ENCODE measurements around the gene TMEM82.

Gene TMEM82

DNA sequence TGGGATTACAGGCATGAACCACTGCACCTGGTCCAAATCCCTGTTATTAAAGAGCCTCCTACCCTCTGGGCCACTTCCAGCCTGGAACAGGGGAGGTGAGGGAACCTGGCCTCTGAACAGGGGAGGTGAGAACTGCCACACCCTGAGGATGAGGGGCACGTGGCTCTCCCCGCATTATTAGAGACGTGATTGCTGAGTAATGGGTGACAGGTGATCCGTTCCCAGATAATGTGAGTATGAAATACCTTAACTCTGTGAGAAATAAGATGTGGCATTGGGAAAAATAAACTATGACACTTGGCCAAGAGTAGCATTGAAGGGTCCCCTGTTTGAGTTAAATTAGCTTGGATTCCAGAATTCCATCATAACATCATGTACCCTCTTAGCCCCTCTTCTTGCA lies 19.9 kb upstream of the TMEM82 start:
- FAIRE-seq, result no peak

DNA sequence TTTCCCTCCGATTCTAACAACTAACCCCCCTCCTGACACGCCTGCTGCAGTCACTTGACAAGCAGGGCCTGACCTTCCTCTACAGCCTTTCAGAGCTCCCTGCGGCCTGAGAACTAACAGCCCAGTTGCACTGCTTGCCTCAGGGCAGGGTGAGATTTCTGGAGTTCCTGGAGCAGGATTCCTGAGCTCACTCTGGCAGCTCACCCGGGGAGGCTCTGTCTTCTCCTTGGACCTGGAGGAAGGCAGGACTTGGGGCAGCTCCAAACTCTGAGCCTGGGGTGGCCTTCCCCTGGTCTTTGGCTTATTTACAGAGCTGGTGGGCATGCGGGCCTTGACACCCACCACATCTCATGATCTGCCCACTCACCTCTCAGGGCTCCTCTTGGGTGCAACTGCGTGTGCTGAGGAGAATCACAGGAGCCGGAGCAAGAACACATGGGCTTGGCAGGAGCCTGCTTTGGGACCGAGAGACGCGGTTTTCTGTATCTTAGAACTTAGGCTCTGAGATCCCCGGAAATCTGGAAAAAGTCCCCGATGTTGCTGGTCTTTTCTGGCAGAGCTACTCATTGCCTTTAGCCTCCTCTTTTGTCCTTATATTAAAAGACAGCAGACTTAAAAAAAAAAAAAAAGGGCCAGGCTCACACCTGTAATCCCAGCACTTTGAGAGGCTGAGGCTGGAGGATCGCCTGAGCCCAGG lies 19.3 kb upstream of the TMEM82 start:
- no peak for FAIRE-seq

DNA sequence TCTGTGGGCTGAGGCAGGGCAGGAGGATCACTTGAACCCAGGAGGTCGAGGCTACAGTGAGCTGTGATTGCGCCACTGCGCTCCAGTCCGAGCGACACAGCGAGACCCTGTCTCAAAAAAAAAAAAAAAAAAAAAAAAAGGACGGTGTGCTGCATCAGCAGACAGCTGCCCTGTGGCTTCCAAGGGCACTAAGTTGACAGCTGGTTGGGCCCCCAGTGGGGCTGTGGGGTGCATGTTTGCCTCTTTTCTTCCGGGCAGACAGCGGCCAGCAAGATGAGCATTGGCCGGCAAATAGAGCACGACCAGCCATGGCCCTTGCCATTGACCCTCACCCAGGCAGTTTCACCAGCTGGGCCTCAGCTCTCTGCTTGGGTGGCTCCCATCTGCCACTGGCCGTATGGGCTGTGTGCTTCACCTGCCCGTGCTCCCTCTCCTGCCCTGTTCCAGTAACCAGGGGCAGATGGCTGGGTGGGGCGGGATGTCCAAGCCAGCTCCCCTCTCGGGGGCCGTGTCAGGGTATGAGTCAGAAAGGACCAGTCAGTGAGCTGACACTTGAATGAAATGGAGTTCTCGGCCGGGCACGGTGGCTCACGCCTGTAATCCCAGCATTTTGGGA lies 18.6 kb upstream of the TMEM82 start:
- FAIRE-seq, result peak; percentile 43

DNA sequence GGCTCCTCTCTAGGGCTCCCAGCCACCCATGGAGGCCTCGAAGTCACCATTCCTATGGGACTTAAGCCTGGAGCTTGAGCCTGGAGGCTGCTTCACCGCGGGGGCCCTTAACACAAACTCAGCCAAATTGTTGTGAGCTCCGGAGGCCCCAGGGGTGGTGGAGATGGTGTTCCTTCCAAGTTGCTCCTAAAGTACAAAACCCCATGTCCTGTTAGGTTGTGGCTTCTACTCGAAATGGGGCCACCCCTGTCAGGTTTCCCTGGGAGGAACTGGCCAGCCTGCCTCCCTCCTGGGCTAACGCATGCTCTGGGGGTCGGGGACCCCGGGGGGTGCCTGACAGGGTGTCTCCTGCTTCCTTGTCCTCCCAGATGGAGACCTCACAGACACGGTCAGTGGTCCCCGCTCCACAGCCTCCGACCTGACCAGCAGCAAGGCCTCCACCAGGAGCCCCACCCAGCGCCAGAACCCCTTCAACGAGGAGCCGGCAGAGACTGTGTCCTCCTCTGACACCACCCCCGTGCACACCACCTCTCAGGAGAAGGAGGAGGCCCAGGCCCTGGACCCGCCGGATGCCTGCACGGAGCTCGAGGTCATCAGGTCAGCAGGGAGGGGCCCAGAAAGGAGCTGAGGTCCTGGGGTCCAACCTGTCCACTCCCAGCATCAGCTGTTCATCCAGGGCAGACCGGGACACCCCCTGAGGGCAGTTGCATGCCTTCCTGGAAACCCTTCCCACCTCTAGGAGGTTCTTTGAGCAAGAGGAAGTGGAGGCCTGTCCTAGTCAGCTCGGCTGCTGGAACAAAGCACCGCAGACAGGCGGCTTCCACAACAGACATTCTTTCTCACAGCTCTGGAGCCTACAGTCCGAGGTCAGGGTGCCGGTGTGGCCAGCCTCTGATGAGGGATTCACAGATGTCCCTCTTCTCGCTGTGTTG lies 17.1 kb upstream of the TMEM82 start:
- no peak for FAIRE-seq

DNA sequence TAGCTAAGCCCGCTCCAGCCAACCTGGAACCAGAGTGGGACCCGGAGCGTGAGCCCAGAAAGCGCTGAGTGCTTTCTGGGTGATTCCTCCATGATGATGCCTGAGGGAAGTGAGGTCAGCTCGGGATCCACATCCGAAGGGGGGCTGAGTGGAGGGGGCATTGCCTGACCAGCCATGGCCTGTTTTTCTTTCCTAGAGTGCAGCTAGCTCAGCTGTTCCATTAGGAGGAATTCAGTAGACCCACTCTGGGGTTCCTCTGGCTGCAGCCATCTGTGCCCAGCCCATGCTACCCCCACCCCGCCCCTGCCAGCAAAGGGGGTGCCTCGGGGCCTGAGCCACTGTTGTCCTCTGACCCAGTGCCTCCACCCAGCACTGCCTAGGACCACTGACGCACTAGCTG lies 15.8 kb upstream of the TMEM82 start:
- no peak for FAIRE-seq

DNA sequence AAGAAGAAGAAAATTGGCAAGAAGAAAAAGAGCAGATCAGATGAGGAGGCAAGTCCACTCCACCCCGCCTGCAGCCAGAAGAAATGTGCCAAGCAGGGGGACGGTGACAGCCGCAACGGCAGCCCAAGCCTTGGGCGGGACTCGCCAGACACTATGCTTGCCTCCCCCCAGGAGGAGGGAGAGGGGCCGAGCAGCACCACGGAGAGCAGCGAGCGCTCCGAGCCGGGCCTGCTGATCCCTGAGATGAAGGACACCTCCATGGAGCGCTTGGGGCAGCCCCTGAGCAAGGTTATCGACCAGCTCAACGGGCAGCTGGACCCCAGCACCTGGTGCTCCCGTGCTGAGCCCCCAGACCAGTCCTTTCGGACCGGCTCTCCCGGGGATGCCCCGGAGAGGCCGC lies 15.3 kb upstream of the TMEM82 start:
- no peak for FAIRE-seq

DNA sequence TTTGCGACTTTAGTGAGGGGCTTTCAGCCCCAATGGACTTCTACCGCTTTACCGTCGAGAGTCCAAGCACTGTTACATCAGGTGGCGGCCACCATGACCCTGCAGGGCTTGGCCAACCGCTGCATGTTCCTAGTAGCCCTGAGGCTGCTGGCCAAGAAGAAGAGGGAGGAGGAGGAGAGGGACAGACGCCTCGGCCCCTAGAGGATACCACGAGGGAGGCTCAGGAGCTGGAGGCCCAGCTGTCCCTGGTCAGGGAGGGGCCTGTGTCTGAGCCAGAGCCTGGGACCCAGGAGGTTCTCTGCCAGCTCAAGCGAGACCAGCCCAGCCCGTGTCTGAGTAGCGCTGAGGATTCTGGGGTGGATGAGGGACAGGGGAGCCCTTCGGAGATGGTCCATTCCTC lies 14.9 kb upstream of the TMEM82 start:
- no peak for FAIRE-seq

DNA sequence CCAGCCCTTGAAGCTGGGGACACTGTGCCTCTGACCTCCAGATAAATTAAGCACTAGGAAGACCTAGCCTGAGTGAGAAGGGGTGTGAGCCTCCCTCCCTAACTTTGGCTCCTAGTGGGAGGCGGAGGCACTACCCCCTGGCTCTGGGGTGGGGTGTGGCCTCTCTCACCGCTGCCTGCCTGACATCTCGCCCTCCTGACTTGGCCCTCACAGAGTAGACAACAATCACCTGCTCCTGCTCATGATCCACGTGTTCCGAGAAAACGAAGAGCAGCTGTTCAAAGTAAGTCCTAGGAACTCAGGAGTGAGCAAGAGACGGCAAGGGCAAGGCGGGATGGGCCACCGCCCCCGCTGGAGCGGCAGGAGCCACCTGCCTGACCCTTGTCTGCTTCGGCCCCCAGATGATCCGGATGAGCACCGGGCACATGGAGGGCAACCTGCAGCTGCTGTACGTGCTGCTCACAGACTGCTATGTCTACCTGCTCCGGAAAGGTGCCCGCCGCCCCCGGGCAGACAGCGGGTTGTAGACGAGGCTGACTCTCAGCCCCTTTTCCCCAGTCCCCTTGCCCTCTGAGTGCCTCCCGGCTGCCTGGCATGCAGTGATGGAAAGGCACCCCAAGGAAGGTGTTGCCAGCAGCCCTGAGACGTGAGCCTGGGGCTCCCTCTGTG lies 14.3 kb upstream of the TMEM82 start:
- no peak for FAIRE-seq

DNA sequence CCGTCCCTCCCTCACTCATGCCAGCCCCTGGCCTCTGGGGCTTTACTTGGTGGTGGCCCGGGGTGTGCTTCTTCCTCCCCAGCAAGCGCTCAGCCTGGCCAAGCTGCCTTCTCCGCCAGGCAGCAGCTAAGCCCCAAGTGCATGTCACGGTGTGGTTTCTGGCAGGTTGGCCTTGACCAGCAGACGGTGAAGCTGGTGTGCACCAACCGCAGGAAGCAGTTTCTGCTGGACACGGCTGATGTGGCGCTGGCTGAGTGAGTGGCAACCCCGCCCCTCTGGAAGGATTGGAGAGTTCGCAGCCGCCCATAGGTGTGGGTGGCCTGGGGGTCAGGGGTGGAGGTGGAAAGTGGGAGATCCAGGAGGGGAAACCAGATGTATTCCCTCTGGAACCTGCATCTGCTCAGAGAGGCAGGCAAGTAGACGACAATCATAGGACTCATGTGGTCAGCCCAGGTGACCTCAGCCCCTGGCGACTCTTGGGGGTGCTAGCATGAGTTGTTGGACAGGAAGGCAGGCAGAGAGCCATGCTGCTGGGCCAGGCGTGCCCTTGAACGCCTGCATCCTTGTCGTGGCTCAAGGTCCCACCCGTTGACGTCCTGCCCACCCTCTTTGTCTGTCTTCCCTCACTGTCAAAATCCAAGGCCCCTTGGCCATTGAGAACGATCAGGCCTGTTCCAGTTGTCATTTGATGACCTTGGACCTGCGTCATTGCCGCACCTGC lies 13.2 kb upstream of the TMEM82 start:
- FAIRE-seq, result no peak

DNA sequence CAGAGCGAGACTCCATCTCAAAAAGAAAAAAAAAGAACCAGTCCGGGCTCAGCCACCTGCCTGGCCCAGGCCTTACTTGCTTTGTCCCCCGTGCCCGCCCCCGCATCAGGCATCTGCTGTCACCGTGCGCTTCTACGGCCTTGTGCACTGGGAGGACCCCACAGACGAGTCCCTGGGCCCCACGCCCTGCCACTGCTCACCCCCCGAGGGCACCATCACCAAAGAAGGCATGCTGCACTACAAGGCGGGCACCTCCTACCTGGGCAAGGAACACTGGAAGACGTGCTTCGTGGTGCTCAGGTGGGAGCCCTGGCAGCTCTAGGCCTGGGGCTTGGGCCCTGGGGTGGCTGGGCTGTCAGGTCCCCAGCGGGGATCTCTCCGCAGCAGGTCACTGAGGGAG lies 11.9 kb upstream of the TMEM82 start:
- no peak for FAIRE-seq

DNA sequence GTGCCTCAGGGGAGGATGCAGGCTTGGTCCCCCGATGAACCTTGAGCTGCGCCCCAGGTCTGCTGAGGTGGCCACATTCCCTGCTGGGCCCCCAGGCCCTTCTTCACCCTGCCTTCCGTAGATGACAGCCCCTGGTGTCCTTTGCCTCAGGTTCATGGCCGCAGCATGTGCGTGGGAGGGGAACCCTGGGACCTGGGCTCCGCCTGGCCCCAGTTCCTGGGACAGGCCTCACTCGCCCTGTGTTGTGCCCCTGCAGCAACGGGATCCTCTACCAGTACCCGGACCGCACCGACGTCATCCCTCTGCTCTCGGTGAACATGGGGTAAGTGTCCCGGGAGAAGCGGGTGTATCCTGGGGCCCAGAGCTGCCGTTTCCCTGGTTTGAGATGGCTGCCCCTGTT lies 11.4 kb upstream of the TMEM82 start:
- FAIRE-seq, result no peak

DNA sequence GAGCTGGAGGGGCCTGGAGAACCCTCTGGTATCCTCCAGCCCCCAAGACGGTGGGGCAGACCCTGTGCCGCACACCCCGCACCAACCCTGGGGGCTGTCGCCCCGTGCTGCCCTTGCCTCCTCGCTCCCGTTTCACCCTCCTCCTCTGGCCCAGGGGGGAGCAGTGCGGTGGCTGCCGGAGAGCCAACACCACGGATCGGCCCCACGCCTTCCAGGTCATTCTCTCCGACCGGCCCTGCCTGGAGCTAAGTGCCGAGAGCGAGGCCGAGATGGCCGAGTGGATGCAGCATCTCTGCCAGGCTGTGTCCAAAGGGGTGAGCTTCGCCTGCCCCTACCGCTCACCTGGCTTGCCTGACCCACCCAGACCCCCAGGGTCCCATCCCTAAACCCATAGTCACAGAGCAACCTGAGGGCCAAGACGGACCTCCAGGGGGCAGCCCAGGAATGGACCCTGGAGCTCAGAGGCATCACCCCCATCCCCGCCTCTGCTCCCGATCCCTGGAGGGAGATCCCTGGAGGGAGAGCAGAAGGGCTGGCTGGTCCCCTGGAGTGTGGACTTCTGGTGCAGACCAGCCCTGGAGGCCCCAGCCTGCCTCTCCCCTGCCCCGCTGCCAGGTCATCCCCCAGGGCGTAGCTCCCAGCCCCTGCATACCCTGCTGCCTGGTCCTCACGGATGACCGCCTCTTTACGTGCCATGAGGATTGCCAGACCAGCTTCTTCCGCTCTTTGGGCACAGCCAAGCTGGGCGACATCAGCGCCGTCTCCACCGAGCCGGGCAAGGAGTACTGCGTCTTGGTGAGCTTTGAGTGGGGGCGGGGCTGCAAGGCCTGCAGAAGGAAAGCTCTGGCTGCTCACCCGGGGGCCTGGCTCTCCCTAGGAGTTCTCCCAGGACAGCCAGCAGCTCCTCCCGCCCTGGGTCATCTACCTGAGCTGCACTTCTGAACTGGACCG lies 10.3 kb upstream of the TMEM82 start:
- no peak for FAIRE-seq

DNA sequence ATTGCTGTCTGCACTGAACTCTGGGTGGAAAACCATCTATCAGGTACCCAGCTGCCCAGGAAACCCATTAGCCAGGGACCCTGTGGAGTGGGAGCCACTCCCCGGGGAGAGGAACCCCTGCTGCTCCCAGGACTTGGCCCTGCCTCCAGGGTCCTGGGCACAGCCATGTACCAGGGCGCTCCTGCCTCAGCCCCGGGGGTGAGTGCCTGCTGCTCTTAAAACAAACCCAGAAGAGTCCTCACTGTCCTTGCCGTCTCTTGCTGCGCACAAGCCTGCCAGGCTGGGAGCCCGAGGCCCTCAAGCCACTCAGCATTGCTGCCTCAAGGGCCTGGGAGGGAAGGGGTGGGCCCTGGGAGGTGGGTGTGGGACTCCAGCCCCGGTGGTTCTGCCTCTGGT lies 9.6 kb upstream of the TMEM82 start:
- FAIRE-seq, result no peak

DNA sequence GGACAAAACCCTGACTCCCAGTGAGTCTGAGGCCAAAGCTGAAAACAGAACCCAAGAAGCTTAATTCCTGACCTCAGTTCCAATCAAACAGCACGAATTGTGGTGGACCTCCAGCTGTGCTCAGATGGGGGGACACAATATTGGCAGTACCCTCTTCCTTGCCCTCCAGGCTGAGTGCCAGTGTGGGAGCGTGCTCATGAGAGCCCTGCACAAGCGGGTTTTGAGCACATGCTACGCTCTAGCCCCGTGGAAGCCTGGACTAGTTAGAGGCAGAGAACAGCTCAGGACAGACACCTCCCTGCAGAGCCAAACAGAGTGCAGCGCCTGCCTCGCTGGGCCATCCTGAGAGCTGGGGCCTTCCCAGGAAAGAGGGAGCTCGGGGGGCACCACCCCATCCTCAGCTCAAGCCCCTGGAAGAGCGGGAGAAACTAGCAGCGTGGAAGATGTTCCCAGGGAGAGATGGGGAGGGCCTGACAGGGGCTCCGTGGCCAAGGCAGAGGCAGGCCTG lies 9.0 kb upstream of the TMEM82 start:
- no peak for FAIRE-seq

DNA sequence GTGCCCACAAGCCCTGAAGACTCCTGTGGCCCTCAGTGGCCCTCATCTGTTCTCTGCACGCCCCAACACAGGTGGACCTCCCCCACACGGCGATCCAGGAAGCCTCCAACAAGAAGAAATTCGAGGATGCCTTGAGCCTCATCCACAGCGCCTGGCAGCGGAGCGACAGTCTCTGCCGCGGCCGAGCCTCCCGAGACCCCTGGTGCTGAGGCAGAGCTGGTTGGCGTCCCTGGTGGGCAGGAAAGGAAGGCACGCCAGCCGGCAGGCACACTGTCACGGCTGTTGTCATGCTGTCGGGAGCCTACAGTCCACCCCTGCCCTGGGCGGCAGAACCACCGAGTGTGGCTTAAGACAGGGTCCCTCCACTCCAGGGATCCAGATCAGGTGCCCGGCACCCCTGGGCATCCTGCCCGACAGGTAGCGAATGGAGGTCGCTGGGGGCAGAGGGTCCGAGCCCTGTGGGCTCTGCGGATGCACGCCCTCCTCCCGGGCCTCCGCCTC lies 8.5 kb upstream of the TMEM82 start:
- FAIRE-seq, result no peak

DNA sequence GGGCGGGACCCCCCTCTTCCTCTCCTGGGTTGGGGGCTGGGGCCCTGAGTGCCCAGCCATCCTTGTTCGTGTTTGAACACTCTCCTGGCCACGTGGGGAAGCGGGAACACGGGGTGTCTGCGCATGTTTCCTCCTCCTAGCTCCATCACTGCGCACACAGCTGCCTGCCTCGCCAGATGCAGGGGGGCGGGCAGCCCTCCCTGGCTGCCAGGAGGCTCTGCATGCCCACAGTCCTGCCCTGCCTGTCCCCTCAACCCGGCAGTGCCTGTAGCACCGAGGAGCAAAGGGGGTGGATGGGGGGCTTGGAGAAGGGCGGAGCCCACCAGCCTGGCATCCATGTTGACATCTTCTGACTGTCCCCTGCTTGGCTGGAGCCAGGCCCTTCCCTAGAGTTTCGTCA lies 8.0 kb upstream of the TMEM82 start:
- FAIRE-seq, result no peak

DNA sequence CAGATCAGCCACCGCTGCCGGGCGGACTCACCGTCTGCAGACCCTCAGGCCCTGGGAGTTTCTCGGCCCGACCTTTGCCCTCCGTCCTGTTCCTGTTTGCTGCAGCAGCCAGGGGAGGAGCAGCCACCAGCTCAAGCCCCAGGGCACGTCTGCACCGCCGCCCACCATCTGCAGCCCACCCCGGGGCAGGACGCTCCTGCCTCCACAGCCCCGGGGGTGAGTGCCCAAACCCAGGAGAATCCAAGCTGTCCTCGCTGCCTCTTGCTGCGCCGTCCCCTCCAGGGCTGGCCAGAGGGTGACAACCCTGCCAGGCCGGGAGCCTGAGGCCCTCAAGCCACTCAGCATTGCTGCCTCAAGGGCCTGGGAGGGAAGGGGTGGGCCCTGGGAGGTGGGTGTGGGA lies 7.4 kb upstream of the TMEM82 start:
- FAIRE-seq, result no peak

DNA sequence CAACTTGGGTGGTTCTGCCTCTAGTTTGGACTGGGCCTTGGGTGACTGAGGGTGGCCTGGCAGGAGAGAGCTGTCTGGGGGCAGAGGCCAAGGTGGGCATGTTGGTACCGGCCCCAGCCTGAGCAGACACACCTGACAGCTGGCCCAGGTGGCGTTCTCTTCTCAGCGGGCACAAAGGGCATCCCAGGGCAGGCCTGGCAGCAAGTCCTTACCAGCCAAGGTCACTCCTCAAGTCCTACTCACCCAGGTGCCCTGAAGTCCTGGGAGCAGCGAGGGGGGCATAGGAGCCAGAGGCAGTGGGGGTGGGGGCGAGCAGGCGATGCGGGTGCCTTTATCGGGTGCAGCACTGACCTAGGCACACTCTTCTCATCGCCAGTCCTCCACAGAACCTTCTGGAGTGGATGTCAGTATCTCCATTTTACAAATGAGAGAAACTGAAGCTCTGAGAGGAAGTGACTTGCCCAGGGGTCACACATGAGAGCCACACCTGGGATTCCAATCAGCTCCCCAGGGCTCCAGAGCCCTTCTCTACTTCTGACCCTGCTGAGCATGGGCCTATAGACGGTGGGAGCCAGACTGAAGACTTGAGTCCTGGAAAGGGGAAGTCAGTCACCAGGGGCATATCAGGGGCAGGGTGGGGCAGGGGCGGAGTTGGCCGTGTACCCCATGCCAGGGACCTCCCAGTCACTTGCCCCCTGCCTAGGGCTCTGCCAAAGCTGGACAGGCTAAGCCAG lies 6.8 kb upstream of the TMEM82 start:
- FAIRE-seq, result no peak

DNA sequence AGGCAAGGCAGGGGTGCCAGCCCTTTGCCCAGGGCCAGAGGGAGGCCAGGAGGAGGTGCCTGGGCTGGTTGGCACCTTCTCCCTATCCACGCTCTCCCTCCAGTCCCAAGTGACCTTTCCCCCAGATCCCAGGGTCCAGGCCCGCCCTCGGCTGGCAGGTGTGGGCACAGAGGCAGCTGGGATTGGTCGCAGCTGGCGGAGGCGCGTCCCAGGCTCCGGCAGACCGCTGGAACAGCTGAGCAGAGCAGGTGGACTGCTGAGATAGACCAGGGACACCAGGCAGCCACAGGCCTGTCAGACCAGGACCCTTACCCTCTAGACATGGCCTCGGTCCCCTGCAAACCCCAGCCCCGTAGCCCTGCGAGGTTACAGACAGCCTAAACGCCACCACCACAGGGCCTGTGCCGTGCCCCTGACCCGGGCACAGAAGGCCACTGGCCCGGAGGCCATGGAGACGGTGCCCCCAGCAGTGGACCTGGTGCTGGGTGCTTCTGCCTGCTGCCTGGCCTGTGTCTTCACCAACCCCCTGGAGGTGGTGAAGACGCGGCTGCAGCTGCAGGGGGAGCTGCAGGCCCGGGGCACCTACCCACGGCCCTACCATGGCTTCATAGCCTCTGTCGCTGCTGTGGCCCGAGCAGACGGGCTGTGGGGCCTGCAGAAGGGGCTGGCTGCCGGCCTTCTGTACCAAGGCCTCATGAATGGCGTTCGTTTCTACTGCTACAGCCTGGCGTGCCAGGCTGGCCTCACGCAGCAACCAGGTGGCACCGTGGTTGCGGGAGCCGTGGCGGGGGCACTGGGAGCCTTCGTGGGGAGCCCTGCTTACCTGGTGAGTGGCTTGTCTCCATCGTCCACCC lies 6.0 kb upstream of the TMEM82 start, which contains the start of gene SLC25A34:
Gene SLC25A34 (plus strand): TSS at position 221 of the 854 bp plus-strand sequence. CDS start 228 bp downstream, at position 449.
- FAIRE-seq, result peak; percentile 24

Data from islet of Langerhans (tissue), 1 donor.